Activated T-helper 1 cell treated with anti-CD3 and anti-CD28 coated beads, Interleukin-12 subunit alpha, Interleukin-12 subunit beta, Interleukin-2, Interleukin-4 antibody, amounts not matched to agents 30 ng/mL and 10 ng/mL and 1 ng/mL, durations not matched to agents 14 hours and 24 hours and 36 hours (primary cell): ENCODE results near the gene RNF11. TPM values are rescaled to one million over a fixed set of nuclear protein-coding genes. Genes with fewer than 3 reads are reported as not detected.
A peak's percentile ranks its signal among the peaks of the same experiment; 100 is the strongest.

Source experiments
- DNase-seq: peaks from one replicate; pipeline ENCODE4 v3.0.0; 2021; ENCODE audit warnings: low spot score
- H3K27ac Mint-ChIP-seq: one replicate; pipeline ENCODE4 v1.8.0; 2021; ENCODE audit warnings: mild to moderate bottlenecking, mixed read lengths
- H3K27me3 Mint-ChIP-seq: one replicate; pipeline ENCODE4 v1.8.0; 2022; ENCODE audit warnings: mild to moderate bottlenecking, moderate library complexity, mixed read lengths; ENCODE audit not compliant: insufficient read depth
- H3K36me3 Mint-ChIP-seq: one replicate; pipeline ENCODE4 v1.8.0; 2021; ENCODE audit warnings: low read depth, mixed read lengths
- H3K4me1 Mint-ChIP-seq: one replicate; pipeline ENCODE4 v1.8.0; 2021; ENCODE audit warnings: low read depth, mixed read lengths
- H3K4me3 Mint-ChIP-seq: one replicate; pipeline ENCODE4 v1.8.0; 2021; ENCODE audit warnings: mild to moderate bottlenecking, moderate library complexity, mixed read lengths
- H3K9me3 Mint-ChIP-seq: one replicate; pipeline ENCODE4 v1.8.0; 2021; ENCODE audit warnings: mixed read lengths
- intact Hi-C: fragments of 100-400 bp; cut with micrococcal nuclease; formaldehyde crosslinking; loops from one replicate; pipeline ENCODE4 v1.15.1; 2024
- total RNA-seq: library from RNA; stranded (reverse); gene quantifications from 2 replicates; pipeline ENCODE4 v1.2.3, GENCODE V29; 2022

RNF11 gene
- total RNA-seq, 1 donor from 2014 or later = 28.4 TPM

DNA sequence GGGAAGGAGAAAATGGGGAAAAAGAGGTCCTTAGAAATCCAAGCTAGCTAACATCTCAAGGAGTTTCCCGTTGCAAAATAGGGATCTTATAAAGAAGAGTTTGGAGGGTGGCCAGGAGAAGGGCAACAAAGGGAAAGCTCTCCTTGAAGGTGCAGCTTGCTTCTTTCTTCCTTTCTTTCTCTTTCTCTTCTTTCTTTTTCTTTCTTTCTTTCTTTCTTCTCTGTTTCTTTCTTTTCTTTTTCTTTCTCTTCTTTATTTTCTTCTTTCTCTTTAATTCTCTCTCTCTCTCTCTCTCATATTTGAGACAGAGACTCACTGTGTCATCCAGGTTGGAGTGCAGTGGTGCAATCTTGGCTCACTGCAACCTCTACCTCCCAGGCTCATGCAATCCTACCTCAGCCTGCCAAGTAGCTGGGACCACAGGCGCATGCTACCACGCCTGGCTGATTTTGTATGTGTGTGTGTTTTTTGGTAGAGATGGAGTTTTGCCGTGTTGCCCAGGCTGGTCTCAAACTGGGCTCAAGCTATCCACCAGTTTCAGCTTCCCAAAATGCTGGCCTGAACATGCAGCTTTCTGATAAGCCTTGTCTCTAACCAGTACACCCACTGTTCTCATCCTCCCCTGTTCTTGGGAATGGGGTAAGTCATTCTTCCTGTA, 44.4 kb downstream of the RNF11 start:
- Mint-ChIP-seq H3K36me3 (peaks cover 2% of the 10 kb centered on the region), H3K4me3 (no peak overlapping the region), H3K4me1 (peaks cover 24% of the 10 kb centered on the region), H3K9me3 (no peaks in the 10 kb centered on the region), H3K27ac (no peak overlapping the region), H3K27me3 (peaks cover 2% of the 10 kb centered on the region)
- intact Hi-C loops = loop anchor here (5.0 kb wide), 1 partner anchor 43 kb away; the partner anchor contains the start of gene RNF11
- DNase-seq = no peak

DNA sequence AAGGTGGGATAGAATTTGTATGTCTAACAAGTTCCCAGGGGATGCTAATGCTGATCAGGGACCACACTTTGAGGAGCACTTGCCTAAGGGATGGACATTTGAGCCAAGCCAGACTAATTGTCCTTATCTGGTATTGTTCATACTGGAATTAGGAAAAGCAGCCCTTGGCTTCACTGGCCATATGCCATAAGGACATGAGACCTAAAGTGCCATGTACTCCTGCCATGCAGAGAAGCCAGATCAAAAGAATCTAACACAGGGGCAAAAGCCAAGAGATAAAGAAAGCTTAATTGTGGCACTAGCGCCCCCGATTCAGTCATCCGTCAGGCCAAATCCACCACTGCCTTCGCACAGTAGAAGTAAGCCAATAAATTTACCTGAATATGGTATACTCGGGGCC, 45.7 kb downstream of the RNF11 start:
- Mint-ChIP-seq H3K36me3 (peaks cover 2% of the 10 kb centered on the region), H3K27ac (no peak overlapping the region), H3K27me3 (peaks cover 2% of the 10 kb centered on the region), H3K4me1 (peaks cover 24% of the 10 kb centered on the region), H3K9me3 (no peaks in the 10 kb centered on the region), H3K4me3 (no peak overlapping the region)
- no peak for DNase-seq
- intact Hi-C loops = loop anchor here (5.0 kb wide), 1 partner anchor 45 kb away; the partner anchor contains the start of gene RNF11

DNA sequence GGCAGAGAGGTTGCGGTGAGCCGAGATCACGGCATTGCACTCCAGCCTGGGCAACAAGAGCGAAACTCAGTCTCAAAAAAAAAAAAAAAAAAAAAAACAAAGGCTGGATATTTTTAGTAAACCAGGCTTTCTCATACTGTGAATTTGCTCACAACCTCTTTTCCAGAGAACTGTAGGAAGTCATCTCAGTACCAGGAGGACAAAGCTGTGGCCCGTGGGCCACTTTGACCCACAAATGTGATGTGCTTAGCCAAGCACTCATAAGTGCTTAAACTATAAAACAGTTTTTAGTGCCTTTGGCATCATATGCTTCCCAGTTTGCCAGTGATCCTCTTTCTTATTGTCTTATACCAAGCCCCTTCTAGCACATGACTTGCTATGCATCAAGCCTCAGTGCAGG, 46.5 kb downstream of the RNF11 start:
- Mint-ChIP-seq H3K36me3 (no peaks in the 10 kb centered on the region), H3K4me1 (peaks cover 24% of the 10 kb centered on the region), H3K27ac (no peak overlapping the region), H3K4me3 (no peak overlapping the region), H3K9me3 (no peaks in the 10 kb centered on the region), H3K27me3 (peaks cover 2% of the 10 kb centered on the region)
- intact Hi-C loops = loop anchor here (5.0 kb wide), 1 partner anchor 45 kb away; the partner anchor contains the start of gene RNF11
- no peak for DNase-seq

DNA sequence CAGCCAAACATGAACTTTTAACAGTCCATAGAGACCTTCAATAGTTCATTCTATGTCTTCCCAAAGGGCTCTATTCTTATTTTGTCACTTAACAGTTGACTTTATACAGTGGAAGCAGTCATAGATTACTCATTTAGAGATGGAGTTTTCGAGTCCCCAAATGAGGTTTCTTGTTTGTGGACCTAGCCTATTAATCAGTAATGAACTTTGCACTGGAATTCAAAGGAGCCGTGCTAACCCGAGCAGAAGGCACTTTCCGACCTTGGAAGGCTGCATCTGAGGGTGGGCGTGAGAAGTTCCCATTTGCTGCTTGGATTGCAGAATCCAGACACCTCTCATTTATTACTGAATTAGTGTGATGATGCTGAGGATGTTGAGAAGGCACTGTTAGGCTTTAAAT, 47.9 kb downstream of the RNF11 start:
- peaks cover 2% of the 10 kb centered on the region for H3K27me3 Mint-ChIP-seq
- no peaks in the 10 kb centered on the region for H3K36me3 Mint-ChIP-seq

DNA sequence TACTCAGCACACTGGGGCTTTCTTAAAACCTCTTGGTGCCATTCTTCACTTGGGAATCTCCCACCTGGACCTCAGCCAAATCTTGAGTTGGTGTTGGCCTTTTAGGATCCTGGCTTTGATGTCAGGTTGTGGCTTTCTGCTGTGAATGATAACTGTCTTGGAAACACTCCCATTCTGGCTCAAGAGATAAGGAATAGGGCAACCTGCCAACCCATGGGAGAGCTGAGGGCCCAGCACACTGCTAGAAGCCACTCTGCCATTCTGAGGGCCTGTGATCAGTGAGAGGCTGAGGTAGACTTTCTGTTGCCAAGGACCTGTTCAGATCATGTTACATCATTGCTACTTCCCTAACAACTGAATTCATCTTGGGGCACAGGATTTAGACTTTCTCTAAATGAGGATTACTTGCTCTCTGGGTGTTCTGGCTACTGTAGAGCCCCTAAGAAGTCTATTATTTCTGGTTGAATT, 48.4 kb downstream of the RNF11 start:
- intact Hi-C loops = loop anchor here (5.0 kb wide), 1 partner anchor 47 kb away; the partner anchor contains the start of gene RNF11
- Mint-ChIP-seq H3K27me3 (peaks cover 4% of the 10 kb centered on the region), H3K27ac (peak overlapping the region; percentile 10), H3K4me1 (peaks cover 24% of the 10 kb centered on the region), H3K4me3 (no peak overlapping the region), H3K36me3 (no peaks in the 10 kb centered on the region), H3K9me3 (no peaks in the 10 kb centered on the region)
- no peak for DNase-seq

More for the DNA sequence above, 47.9 kb downstream of the RNF11 start:
- Mint-ChIP-seq H3K4me1 (peaks cover 24% of the 10 kb centered on the region), H3K27ac (peak overlapping the region; percentile 55), H3K9me3 (no peaks in the 10 kb centered on the region), H3K4me3 (no peak overlapping the region)
- DNase-seq = no peak
- intact Hi-C loops = loop anchor here (5.0 kb wide), 1 partner anchor 47 kb away; the partner anchor contains the start of gene RNF11

DNA sequence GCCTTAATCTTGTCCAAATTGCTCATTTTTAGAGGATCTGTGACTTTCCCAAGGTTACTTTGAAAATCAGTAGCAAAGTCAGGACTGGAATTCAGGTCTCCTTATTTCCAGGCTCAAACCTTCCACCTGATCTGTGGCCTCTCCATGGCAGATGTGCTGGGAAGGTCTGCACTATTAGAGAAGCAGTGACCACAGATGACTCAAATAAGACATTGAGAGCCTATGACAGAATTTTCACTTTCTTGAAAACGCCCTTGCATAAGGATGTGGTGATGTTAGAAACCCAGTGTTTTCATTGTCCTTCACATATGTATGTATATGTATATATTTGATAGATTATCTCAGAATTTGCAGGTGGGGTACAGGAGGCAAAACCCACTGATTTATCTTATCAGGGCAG, 49.0 kb downstream of the RNF11 start:
- H3K9me3 Mint-ChIP-seq = no peaks in the 10 kb centered on the region
- no peak overlapping the region for H3K4me3 Mint-ChIP-seq
- H3K27me3 Mint-ChIP-seq = peaks cover 4% of the 10 kb centered on the region
- H3K4me1 Mint-ChIP-seq = peaks cover 24% of the 10 kb centered on the region
- H3K27ac Mint-ChIP-seq = peak overlapping the region; percentile 10
- no peak for DNase-seq
- no peaks in the 10 kb centered on the region for H3K36me3 Mint-ChIP-seq
- intact Hi-C loops = no loop called here

DNA sequence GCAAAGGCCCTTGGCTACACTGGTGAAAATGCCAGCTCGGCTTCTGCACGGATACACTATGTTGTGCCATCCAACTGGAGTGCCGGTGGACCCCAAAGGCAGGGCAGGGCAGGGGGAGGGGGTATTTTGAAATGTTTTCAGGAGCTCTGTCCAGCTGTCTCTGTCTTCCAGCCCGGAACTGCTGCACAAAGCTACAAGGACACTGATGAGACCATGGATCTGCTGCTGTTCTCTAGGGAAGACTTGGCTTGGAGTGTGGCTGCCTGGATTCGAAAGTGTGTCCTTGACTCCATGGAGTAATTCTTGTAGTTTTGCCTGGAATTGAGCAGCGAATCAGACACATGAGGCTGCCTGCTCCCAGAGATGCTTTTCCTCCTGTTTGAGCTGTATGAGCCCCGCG, 51.9 kb downstream of the RNF11 start:
- no peak for DNase-seq
- Mint-ChIP-seq H3K4me3 (no peak overlapping the region), H3K9me3 (no peaks in the 10 kb centered on the region), H3K4me1 (peaks cover 21% of the 10 kb centered on the region), H3K27me3 (peaks cover 4% of the 10 kb centered on the region), H3K36me3 (no peaks in the 10 kb centered on the region), H3K27ac (no peak overlapping the region)
- intact Hi-C loops = no loop called here

DNA sequence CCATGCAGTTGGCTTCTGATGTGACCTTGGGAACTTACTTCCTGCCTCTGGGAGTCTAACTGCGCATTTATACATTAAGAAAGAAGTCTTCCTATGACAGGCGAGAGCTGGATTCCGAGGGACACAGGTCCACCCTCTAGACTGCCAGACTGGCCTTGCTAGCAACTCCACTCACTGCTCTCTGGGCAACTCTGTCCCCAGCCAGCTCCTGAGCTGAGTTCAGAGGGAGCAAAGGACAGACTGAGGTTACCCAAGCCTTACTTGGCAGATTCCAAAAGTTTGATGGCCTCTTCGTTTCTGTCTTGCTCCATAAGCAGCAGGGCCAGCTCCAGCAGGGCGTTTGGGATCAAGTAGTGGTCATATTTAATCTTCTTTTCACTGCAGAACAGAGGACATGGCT, 52.5 kb downstream of the RNF11 start:
- no peak overlapping the region for H3K27ac Mint-ChIP-seq
- intact Hi-C loops = no loop called here
- no peak for DNase-seq
- peaks cover 4% of the 10 kb centered on the region for H3K27me3 Mint-ChIP-seq
- H3K4me3 Mint-ChIP-seq = no peak overlapping the region
- no peaks in the 10 kb centered on the region for H3K9me3 Mint-ChIP-seq
- no peaks in the 10 kb centered on the region for H3K36me3 Mint-ChIP-seq
- H3K4me1 Mint-ChIP-seq = peaks cover 19% of the 10 kb centered on the region

DNA sequence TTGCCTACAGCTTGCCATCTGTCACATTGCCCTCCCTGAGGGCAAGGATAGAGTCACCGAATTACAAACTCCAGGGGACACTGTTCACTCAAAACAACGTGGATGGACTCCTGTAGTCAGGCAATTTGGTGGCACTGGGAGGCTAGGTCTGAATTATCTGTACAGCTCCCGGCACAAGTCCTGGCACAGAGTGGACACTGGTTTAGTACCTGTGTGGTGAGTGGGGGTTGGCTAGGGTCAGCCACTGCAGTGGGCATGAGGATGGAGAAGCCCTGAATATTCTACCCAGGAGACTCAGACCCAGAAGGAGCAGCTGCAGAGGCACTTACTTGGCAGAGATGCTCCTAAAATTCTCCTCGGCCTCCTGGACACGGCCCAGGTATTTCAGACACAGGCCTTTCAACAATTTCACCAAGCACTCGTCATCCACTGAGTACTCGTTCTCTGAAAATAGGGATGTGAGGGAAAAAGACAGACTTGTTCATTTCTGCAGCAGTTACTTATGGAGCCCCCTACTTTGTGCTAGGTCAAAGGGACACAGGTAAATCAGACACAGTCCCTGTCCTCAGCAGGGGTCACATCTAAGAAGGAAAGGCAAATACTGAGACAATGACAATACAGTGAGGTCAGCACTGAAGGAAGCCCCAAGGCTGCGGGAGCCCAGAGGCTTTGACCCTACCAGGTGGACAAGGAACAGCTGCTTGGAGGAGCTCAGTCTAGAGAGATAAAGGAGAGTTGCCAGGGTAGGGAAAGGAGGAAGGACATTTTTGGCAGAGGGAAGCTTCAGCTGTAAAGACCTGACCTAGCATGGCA, 53.8 kb downstream of the RNF11 start:
- H3K36me3 Mint-ChIP-seq = no peaks in the 10 kb centered on the region
- DNase-seq = no peak
- no peak overlapping the region for H3K27ac Mint-ChIP-seq
- intact Hi-C loops = loop anchor here (10.0 kb wide), 1 partner anchor 315 kb away; the partner anchor contains the start of gene CDKN2C
- H3K9me3 Mint-ChIP-seq = no peaks in the 10 kb centered on the region
- peaks cover 11% of the 10 kb centered on the region for H3K4me1 Mint-ChIP-seq
- H3K27me3 Mint-ChIP-seq = peaks cover 4% of the 10 kb centered on the region
- no peak overlapping the region for H3K4me3 Mint-ChIP-seq

DNA sequence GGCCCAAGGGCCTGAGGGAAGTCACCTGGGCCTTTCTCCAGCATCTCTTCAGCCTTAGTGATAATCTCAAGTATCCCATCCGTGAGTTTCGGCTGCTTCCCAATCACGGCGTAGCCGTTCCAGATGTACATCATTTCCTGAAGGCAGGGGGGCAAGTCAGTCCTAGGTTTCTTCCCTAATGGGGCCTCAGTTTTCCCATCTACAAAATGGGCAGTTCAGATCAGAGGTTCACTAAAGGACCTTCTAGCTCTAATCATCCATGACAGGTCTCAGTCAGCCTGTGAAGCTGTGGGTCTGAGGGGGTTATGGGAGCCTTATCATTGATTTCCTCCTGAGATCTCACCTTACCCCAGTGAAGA, 54.4 kb downstream of the RNF11 start:
- DNase-seq = no peak
- Mint-ChIP-seq H3K4me3 (no peak overlapping the region), H3K4me1 (peaks cover 11% of the 10 kb centered on the region), H3K9me3 (no peaks in the 10 kb centered on the region), H3K36me3 (no peaks in the 10 kb centered on the region), H3K27me3 (peaks cover 4% of the 10 kb centered on the region), H3K27ac (no peak overlapping the region)
- intact Hi-C loops = loop anchor here (10.0 kb wide), 1 partner anchor 316 kb away; the partner anchor contains the start of gene CDKN2C

DNA sequence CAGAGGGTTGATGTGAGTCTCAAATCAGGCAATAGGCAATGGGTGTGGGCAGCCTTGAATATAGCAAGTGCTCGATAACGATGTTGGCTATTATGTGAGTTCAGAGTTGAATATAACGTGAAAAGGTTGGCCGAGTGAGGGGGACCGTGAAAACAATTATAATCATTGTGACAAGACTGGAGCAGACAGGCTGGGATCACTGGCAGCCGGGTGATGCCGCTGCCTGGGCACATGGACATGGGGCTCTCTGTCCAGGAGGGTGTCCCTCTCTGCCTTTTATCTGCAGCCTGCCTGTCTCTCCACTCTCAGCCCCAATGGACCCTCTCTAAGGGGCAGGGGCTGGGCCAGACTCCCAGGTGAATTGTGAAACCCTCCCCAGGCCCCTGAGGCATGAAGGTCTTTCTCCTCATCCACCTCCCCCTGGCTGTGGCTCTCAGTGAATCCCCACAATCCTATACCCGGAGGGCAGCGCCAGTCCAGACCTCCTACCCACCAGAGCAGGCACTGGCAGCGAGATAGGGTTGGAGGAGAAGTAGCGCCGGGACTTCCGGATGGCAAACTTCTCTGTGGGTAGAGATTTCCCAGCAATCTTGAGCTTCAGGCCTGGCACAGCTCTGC, 57.9 kb downstream of the RNF11 start:
- Mint-ChIP-seq H3K4me1 (peaks cover 17% of the 10 kb centered on the region), H3K27ac (no peak overlapping the region), H3K9me3 (no peaks in the 10 kb centered on the region), H3K4me3 (no peak overlapping the region), H3K36me3 (no peaks in the 10 kb centered on the region), H3K27me3 (peaks cover 4% of the 10 kb centered on the region)
- DNase-seq = no peak
- intact Hi-C loops = loop anchor here (10.0 kb wide), 1 partner anchor 319 kb away; the partner anchor contains the start of gene CDKN2C

DNA sequence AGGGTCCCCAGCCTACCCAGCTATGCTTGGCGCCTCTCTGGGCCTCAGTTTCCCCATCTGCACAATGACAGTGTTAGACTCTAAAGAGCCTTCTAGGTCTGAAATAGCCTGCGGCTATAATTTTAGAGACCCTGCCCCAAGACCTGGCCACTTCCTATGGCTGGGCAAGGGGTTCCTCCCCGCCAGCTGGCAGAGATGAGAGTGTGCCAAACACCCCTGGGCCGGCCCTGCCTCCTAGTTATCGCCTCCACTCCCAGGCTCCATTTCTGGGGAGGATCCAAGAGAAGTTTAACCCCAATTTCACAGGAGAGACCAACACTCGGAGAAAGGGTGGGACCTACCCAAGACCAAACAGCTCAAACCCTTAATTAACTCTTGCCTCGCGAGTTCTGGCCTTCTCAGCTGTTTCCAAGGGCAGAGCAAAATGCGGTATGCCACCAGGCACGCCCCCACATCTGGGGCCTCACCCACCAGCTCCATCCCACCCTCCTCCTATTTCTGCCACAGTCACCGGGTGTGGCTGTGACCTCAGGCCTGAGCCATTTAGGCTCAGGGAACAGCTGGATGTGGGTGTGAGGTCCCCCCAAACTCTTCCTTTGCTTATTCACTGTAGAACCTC, 58.6 kb downstream of the RNF11 start:
- Mint-ChIP-seq H3K36me3 (no peaks in the 10 kb centered on the region), H3K4me3 (no peak overlapping the region), H3K9me3 (no peaks in the 10 kb centered on the region), H3K4me1 (peaks cover 17% of the 10 kb centered on the region), H3K27me3 (peaks cover 2% of the 10 kb centered on the region), H3K27ac (no peak overlapping the region)
- intact Hi-C loops = loop anchor here (5.0 to 10.0 kb wide), 2 partner anchors 77 to 320 kb away; partner anchors contain the start of gene CDKN2C
- DNase-seq = no peak
